GM19023 (cell line): ENCODE data around the gene BCCIP.

Source experiments
- ATAC-seq: cut with Tn5 transposase; IDR thresholded peaks from one replicate; pipeline ENCODE4 v1.9.1; 2021; ENCODE audit warnings: mild to moderate bottlenecking, moderate library complexity; ENCODE audit not compliant: unreplicated experiment

Gene BCCIP

GRCh38 chr10:125843603-125844329 lies 20.4 kb downstream of the BCCIP start:
- ATAC-seq: no peak

DNA sequence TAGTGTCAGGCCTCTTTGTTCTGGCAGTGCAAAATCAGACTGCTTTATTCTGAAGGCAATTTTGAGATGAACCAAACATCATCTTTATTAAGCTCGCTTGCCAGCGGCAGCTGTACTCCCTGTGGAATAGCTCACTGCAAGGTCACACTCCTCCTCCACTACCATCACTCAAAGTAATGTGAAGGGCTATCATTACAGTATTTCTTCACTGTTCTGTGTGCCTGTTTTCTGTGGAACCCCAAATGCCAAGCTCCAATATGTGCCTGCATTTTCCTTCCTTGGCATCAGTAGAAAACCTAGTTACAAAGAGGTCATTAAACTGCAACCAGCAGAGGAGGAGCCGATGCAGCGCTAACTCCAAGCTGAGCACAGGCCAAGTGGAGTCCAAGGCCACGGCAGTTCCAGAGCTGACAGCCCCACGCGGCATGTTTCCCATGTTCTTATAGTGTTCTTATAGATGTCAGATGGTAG lies 21.4 kb downstream of the BCCIP start:
- ATAC-seq: no peak

DNA sequence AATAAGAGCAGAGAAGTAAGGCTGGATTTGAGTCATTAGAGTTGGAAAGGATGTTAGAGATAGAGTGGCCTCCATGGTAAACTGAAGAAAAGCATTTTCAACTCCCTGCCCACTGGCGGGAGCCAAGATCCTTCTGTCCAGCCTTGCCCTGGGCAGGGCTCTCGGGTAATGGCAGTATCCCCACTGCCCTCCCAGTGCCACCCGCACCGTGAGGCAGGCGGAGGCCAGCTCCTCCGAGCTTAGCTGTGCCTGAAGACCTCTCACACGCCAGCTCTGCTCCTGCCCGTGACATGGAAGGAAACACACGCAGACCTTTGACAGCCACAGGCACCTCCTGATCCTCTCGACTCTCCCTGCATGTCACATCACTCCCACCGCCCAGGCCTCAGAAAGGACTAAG lies 22.3 kb downstream of the BCCIP start:
- no peak for ATAC-seq

DNA sequence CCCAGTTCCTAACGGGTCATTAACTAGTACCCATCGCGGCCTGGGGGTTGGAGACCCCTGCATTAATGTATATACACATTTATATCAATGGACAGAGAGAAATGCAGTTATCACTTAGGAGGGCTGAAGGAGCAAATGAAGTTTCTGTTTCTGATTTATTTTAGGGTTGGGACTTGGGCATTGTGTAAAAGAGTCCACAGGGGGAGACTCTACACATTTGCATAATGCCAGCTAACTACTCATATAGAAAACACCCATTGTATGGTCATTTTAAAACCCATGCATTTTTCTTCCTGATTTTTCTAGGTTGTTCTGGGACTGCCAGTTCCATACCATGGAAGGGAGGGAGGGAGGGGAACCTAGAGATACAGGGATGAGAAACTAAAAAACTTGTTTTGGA lies 23.5 kb downstream of the BCCIP start:
- ATAC-seq: no peak

DNA sequence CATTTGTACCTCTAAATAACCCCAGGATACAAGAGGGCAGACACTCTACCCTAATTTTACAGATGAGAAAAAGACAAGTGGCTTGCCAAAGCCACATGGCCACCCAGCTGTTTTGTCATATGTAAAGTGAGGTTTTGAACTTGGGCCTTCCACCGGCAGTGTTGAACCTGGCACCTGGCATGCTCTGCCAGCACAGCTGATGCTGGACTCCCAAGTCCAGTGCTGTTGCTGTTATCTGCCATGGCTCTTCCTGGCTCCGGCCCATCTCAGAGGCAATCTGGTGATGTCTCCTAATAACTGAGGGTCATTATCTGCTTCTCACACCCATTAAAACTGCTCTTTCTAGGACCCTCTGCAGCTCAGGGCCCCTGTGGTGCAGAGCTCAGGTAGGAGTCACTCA lies 25.0 kb downstream of the BCCIP start:
- no peak for ATAC-seq

DNA sequence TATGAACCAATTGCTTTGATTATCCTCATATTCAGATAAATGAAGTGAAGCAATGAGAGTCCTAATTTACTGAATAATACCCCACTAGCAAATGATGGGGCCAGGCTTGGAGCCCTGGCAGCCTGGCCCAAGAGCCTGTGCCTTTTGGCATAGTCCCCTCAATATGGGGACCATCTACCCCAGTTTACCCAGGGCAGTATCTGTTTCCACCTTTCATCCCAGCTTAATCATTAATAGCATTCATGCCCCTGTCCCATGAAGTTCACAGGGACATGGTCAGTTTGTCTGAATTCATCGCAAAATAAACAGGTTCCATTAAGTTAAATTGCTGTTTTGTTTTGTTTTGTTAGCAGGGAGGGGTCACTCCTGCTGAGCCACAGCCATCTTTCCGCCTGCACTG lies 25.5 kb downstream of the BCCIP start:
- no peak for ATAC-seq

- no peak for ATAC-seq
Observed at GRCh38 chr10:125849448-125849847, 26.1 kb downstream of the BCCIP start.

DNA sequence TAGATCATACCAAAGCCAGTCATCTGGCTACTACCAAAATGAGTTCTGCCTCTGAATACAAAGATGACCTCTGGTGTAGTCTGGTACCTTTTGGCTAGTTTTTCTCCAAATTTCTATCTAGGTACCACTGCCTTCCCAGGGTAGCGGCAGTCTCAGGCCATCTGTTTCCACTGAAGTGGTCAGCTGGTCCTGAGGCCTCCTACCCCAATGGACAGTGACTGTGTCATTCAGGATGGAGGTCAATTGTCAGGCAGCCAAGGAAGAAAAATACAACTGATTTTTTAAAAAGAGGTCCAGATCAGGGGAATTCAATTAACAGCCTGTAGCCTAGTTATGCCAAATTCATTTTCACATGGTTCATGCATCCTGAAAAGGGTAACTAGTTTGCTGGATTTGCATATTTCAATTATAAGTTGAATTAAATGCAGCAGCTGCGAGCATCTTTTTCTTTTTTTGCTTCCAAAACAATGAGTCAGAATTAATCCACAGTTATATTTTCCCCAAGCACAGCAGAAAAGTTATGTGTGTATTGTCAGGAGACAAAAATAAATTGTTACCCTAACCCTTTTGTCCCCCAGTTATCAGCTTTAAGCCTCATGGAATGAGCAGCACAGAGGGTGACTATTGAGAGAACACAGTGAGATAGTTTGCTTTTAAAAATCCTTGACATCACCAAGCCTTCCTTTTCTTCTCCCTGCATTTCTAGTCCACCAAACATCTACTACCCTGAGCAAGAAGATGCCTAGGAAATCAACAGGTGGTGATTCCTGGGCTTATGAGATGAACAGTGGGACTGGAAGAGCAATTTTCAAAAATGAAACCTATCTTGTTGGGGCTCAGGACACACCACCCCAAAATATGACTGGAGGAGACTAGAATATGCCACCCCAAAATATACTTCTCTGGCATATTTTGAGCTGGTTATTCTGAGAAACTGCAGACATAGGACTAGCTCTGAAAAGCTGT lies 27.7 kb downstream of the BCCIP start:
- no peak for ATAC-seq

- no peak for ATAC-seq
Observed at GRCh38 chr10:125852487-125852886, 29.1 kb downstream of the BCCIP start.

DNA sequence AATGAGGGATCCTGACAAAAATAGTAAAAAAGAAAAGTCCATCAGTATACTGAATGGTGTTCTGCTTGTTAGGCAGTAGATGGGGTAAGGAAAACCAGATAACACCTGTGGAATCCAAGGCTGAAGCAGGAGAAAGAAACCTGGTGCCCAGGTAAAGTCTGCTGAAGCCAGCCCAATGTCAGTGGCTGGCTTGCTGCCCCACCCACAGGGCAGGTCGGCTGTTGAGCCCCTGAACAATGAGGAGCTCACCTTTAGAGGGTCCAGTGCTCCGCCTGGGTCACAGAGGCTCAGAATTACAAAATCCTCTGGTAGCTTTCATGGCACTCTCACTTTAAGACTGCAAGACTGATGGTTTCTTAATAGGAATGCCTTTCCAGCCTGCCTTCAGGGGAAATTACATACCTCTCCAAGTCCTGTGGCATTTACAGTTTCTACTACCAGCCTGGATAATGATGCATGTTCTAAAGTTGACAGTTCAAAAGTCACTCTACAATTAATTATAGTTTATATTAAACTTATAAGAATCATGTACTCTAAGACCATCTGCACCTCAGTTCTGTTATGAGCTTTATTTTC lies 33.9 kb downstream of the BCCIP start:
- ATAC-seq: no peak

- ATAC-seq: no peak
Observed at GRCh38 chr10:125859128-125859817, 35.9 kb downstream of the BCCIP start.

- no peak for ATAC-seq
Observed at GRCh38 chr10:125865120-125865519, 41.8 kb downstream of the BCCIP start.

- no peak for ATAC-seq
Observed at GRCh38 chr10:125866421-125867029, 43.2 kb downstream of the BCCIP start.

- no peak for ATAC-seq
Observed at GRCh38 chr10:125868372-125868975, 45.1 kb downstream of the BCCIP start.

- ATAC-seq: no peak
Observed at GRCh38 chr10:125871338-125871737, 48.0 kb downstream of the BCCIP start.

DNA sequence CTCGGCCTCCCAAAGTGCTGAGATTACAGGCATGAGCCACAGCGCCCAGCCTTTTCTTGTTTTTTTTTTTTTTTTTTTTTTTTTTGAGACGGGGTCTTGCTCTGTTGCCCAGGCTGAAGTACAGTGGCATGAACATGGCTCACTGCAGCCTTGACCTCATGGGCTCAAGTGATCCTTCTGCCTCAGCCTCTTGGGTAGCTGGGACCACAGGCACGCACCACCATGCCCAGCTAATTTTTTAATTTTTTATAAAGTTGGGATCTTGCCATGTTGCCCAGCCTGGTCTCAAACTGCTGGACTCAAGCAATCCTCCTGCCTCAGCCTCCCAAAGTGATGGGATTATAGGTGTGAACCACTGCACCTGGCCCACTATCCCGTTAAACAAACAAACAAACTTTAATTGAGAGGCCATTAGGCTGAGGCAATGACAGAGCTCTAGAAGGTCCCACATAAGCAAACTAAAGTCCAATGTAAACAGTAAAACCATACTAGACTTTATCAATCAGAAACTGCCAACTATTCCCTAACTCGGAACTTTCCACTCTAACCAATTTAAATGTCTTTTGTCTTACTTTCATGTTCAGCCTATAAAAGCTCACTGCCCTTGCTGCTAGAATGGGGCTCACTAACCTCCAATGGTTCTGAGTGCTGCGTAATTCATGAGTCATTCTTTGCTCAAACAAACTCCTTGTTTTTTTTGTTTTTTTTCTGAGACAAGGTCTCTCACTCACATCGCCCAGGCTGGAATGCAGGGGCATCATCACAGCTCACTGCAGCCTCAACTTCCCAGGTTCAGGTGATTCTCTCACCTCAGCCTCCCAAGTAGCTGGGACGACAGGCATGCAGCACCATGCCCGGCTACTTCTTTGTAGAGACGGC lies 55.9 kb downstream of the BCCIP start:
- ATAC-seq: no peak

- ATAC-seq: no peak
Observed at GRCh38 chr10:125880719-125881118, 57.4 kb downstream of the BCCIP start.

DNA sequence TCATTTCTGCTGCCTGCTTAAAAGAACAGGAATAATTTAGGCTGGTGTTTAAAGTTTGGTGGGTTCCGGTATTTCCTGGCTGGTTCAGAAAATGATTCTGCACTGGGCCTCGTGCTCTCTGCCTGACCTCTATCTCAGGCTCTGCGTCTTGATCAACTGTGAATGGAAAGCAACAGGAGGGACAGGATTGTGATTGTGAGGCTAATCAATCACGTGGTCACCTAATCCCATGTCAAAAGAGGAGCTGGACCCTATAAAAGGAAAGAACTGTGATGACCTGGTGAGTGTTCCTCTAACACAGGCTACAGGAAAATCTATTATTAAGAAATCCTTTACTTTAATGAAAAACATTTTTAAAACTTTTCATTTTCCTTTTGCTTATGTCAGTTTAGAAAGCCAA lies 57.8 kb downstream of the BCCIP start, which contains the start of gene DHX32:
Gene DHX32, minus strand, starts transcription at position 101 of the 400 bp plus-strand sequence. CDS start 468 bp downstream, outside the sequence.
- ATAC-seq: no peak

GRCh38 chr10:125882596-125882995 lies 59.2 kb downstream of the BCCIP start:
- no peak for ATAC-seq
